Mesendoderm (in vitro differentiated cells): ENCODE measurements around the gene PYHIN1.

Experiments
- DNase-seq: peaks from one replicate; pipeline ENCODE4 v3.0.0; 2013
- H2AK5ac ChIP-seq: 2 replicates; pipeline ENCODE4 v1.6.1; 2013; ENCODE audit warnings: low read length, inconsistent platforms
- H2BK120ac ChIP-seq: 2 replicates; pipeline ENCODE4 v1.6.1; 2013; ENCODE audit warnings: low read depth, mild to moderate bottlenecking, low read length, moderate library complexity, mixed read lengths
- H2BK15ac ChIP-seq: replicated peaks from 2 replicates; pipeline ENCODE4 v1.6.1; 2013; ENCODE audit warnings: low read depth, mild to moderate bottlenecking, moderate library complexity
- H2BK5ac ChIP-seq: 2 replicates; pipeline ENCODE4 v1.6.1; 2013; ENCODE audit warnings: low read length, inconsistent platforms
- H3K18ac ChIP-seq: 2 replicates; pipeline ENCODE4 v1.6.1; 2013; ENCODE audit warnings: mild to moderate bottlenecking, low read length, mixed read lengths
- H3K23ac ChIP-seq: one replicate; pipeline ENCODE4 v1.6.1; 2013; ENCODE audit warnings: low read length
- H3K27ac ChIP-seq: 2 replicates; pipeline ENCODE4 v1.5.1; 2013; ENCODE audit warnings: low read depth, mild to moderate bottlenecking, inconsistent platforms, low read length, moderate library complexity
- H3K27me3 ChIP-seq: 2 replicates; pipeline ENCODE4 v1.6.1; 2013; ENCODE audit warnings: low read length, control low read depth, mild to moderate bottlenecking, inconsistent platforms; ENCODE audit not compliant: insufficient read depth, poor library complexity
- H3K36me3 ChIP-seq: 2 replicates; pipeline ENCODE4 v1.6.1; 2013; ENCODE audit warnings: low read length, inconsistent platforms; ENCODE audit not compliant: control insufficient read depth, insufficient read depth
- H3K4ac ChIP-seq: one replicate; pipeline ENCODE4 v1.6.1; 2013; ENCODE audit warnings: low read depth, mild to moderate bottlenecking, low read length, moderate library complexity
- H3K4me1 ChIP-seq: 2 replicates; pipeline ENCODE4 v1.6.1; 2013; ENCODE audit warnings: low read depth, low read length, inconsistent platforms; ENCODE audit not compliant: control insufficient read depth
- H3K4me2 ChIP-seq: 2 replicates; pipeline ENCODE4 v1.6.1; 2013; ENCODE audit warnings: low read length
- H3K4me3 ChIP-seq: 2 replicates; pipeline ENCODE4 v1.5.1; 2013; ENCODE audit warnings: mild to moderate bottlenecking, low read length
- H3K56ac ChIP-seq: one replicate; pipeline ENCODE4 v1.6.1; 2013; ENCODE audit warnings: low read length
- H3K79me1 ChIP-seq: 2 replicates; pipeline ENCODE4 v1.6.1; 2013; ENCODE audit warnings: low read length, inconsistent platforms
- H3K79me2 ChIP-seq: 2 replicates; pipeline ENCODE4 v1.6.1; 2013; ENCODE audit warnings: mild to moderate bottlenecking, low read length; ENCODE audit not compliant: control insufficient read depth, insufficient read depth
- H3K9ac ChIP-seq: 2 replicates; pipeline ENCODE4 v1.6.1; 2013; ENCODE audit warnings: low read length, inconsistent platforms
- H4K5ac ChIP-seq: one replicate; pipeline ENCODE4 v1.6.1; 2013; ENCODE audit warnings: low read length
- H4K8ac ChIP-seq: one replicate; pipeline ENCODE4 v1.6.1; 2013; ENCODE audit warnings: low read depth, mild to moderate bottlenecking, control low read depth, low read length, moderate library complexity
- WGBS: extraction: QIAGEN DNeasy Blood & Tissue Kit; methylation state at CpG from one replicate; pipeline ENCODE4 v1.1.7; 2013; ENCODE audit warnings: low lambda C conversion rate, missing lambda C conversion rate; ENCODE audit not compliant: insufficient coverage; ENCODE audit errors: extremely low coverage; 5-methylcytosine and 5-hydroxymethylcytosine counted together

Gene PYHIN1

DNA sequence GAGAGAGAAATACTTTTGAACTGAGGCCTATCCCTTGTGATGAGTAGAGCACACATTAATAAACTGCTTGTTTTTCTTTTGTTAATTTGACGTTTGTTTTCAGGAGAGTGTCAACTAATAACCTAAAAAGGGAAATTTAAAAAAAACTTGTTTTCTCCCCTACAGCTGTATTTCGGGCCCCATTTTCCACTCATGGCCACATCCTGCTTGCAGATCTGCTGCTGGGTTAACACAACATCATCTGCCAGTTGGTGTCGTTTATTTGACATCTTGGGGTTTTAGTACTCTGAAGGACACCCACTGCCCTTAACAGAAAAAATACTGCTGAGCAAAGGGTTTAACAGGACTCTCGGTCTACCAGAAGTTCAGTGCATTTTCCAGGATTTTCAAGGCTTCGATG is 848 bp upstream of the PYHIN1 start:
- no peak overlapping the region for H3K27ac ChIP-seq
- H3K4me3 ChIP-seq, result no peak overlapping the region
- H3K79me2 ChIP-seq, result no peaks in the 10 kb centered on the region
- H3K27me3 ChIP-seq, result no peaks in the 10 kb centered on the region
- no peak overlapping the region for H3K23ac ChIP-seq
- no CpG with 5 or more reads among the region's 5 CpGs for WGBS
- H3K18ac ChIP-seq, result no peak overlapping the region
- H3K79me1 ChIP-seq, result no peaks in the 10 kb centered on the region
- no peak overlapping the region for H2BK120ac ChIP-seq
- H4K8ac ChIP-seq, result no peak overlapping the region
- no peak overlapping the region for H2AK5ac ChIP-seq
- no peak overlapping the region for H4K5ac ChIP-seq
- no peaks in the 10 kb centered on the region for H3K4me1 ChIP-seq
- H3K4me2 ChIP-seq, result no peak overlapping the region
- no peak overlapping the region for H2BK5ac ChIP-seq
- no peak overlapping the region for H3K4ac ChIP-seq
- H3K56ac ChIP-seq, result no peak overlapping the region
- no peak overlapping the region for H3K9ac ChIP-seq
- H2BK15ac ChIP-seq, result no peak overlapping the region
- no peaks in the 10 kb centered on the region for H3K36me3 ChIP-seq
- DNase-seq, result no peak

DNA sequence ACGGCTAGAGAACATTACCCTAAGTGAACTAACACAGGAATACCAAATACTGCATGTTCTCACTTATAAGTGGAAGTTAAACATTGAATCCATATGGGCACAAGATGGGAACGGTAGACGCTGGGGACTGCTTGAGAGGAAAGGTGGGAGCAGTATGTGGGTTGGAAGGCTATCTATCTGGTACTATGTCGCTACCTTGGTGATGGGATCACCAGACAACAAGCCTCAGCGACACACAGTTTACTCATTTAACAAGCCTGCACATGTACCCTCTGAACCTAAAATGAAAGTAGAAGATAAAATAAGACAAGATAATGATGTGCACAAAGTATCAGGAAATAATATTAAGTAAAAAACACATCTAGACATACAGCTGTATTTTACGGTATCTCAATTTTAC is 819 bp downstream of the PYHIN1 start:
- no peak overlapping the region for H4K8ac ChIP-seq
- H3K4me3 ChIP-seq, result no peak overlapping the region
- H3K4ac ChIP-seq, result no peak overlapping the region
- no peak overlapping the region for H3K27ac ChIP-seq
- no peak overlapping the region for H3K23ac ChIP-seq
- WGBS, result no CpG with 5 or more reads among the region's 6 CpGs
- no peaks in the 10 kb centered on the region for H3K4me1 ChIP-seq
- H2BK5ac ChIP-seq, result no peak overlapping the region
- no peak overlapping the region for H2BK15ac ChIP-seq
- H3K27me3 ChIP-seq, result no peaks in the 10 kb centered on the region
- no peak for DNase-seq
- H4K5ac ChIP-seq, result no peak overlapping the region
- H2BK120ac ChIP-seq, result no peak overlapping the region
- H3K79me2 ChIP-seq, result no peaks in the 10 kb centered on the region
- H3K56ac ChIP-seq, result no peak overlapping the region
- H3K9ac ChIP-seq, result no peak overlapping the region
- no peak overlapping the region for H3K4me2 ChIP-seq
- H3K18ac ChIP-seq, result no peak overlapping the region
- H2AK5ac ChIP-seq, result no peak overlapping the region
- H3K79me1 ChIP-seq, result no peaks in the 10 kb centered on the region
- H3K36me3 ChIP-seq, result no peaks in the 10 kb centered on the region

DNA sequence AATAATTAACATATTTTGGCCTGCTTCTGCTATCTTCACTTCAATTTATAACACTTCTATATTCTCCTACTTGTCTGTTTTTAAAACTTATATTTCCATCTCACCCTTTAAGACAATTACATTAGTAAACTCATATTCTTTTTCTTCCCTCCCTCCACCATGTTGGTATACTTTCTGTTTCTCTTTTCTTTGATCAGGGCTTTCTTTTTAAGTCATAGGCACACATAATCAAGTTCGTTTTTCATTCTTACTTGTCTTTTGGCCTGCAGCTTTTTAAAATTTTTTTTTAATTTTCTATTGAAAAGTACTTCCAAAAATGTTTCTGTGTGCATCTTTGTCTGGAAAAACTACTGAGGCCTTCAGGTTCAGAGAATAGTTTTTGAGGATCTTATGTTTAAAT is 2.3 kb downstream of the PYHIN1 start:
- Histone ChIP-seq H3K79me1 (no peaks in the 10 kb centered on the region), H3K23ac (no peak overlapping the region), H3K9ac (no peak overlapping the region), H2BK15ac (no peak overlapping the region), H3K79me2 (no peaks in the 10 kb centered on the region), H3K27me3 (no peaks in the 10 kb centered on the region), H4K8ac (no peak overlapping the region), H3K27ac (no peak overlapping the region), H4K5ac (no peak overlapping the region), H2BK120ac (no peak overlapping the region), H3K4me1 (no peaks in the 10 kb centered on the region), H2AK5ac (no peak overlapping the region), H3K4ac (no peak overlapping the region), H3K56ac (no peak overlapping the region), H3K18ac (no peak overlapping the region), H2BK5ac (no peak overlapping the region), H3K36me3 (no peaks in the 10 kb centered on the region), H3K4me3 (no peak overlapping the region), H3K4me2 (no peak overlapping the region)
- no peak for DNase-seq
- WGBS, result no CpG with 5 or more reads among the region's 1 CpG

DNA sequence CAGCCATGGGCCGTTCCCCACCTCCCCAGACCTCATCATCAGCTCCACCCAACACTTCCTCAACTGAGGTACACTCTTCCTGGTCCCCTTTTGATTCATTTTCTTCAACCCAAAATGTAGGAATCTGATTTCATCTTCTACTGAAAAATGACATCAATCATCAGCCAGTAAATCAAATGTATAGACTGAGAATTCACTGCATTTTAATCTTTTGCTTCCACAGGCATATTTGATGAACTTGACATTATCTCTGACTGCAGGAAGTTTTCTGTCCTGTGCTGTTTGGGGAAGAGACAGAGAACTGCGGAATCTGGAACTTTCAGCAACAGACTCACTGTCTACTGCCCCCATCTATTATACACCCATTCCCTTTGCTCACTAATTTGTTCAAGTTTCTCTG is 7.8 kb downstream of the PYHIN1 start:
- Histone ChIP-seq H2BK15ac (no peak overlapping the region), H3K27ac (no peak overlapping the region), H2AK5ac (no peak overlapping the region), H3K23ac (no peak overlapping the region), H3K4me2 (no peak overlapping the region), H2BK120ac (no peak overlapping the region), H3K4me3 (no peak overlapping the region), H4K8ac (no peak overlapping the region), H3K27me3 (no peaks in the 10 kb centered on the region), H3K79me1 (no peaks in the 10 kb centered on the region), H3K4ac (no peak overlapping the region), H3K9ac (no peak overlapping the region), H3K36me3 (no peaks in the 10 kb centered on the region), H3K56ac (no peak overlapping the region), H3K18ac (no peak overlapping the region), H2BK5ac (no peak overlapping the region), H3K4me1 (no peaks in the 10 kb centered on the region), H3K79me2 (no peaks in the 10 kb centered on the region), H4K5ac (no peak overlapping the region)
- no peak for DNase-seq
- WGBS, result no CpG with 5 or more reads among the region's 2 CpGs

DNA sequence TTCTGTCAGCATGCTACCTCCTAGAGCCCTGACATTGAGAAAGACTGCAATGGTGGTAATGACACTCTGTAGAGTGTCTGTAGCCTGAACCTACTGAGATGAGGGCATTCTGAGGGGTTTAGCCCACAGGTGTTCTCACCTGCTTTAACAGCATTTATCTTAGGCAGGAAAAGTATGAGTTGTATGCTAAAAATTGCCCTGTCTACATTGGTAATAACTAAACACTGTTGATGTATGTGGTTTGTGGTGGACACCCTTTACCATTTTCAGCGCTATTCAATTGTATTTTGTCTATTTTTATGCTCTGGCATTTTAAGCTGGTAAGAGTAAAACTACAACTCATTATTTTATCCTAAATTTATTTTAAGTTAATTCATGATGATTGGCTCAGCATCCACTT is 10.0 kb downstream of the PYHIN1 start:
- Histone ChIP-seq H3K4me2 (no peak overlapping the region), H3K4me3 (no peak overlapping the region), H3K56ac (no peak overlapping the region), H3K23ac (no peak overlapping the region), H3K36me3 (no peaks in the 10 kb centered on the region), H4K8ac (no peak overlapping the region), H3K79me1 (no peaks in the 10 kb centered on the region), H3K9ac (no peak overlapping the region), H3K79me2 (no peaks in the 10 kb centered on the region), H3K27ac (no peak overlapping the region), H4K5ac (no peak overlapping the region), H2BK5ac (no peak overlapping the region), H3K4me1 (no peaks in the 10 kb centered on the region), H3K4ac (no peak overlapping the region), H3K27me3 (no peaks in the 10 kb centered on the region), H2AK5ac (no peak overlapping the region), H2BK15ac (no peak overlapping the region), H3K18ac (no peak overlapping the region), H2BK120ac (no peak overlapping the region)
- no peak for DNase-seq
- WGBS, result no CpG with 5 or more reads among the region's 1 CpG

DNA sequence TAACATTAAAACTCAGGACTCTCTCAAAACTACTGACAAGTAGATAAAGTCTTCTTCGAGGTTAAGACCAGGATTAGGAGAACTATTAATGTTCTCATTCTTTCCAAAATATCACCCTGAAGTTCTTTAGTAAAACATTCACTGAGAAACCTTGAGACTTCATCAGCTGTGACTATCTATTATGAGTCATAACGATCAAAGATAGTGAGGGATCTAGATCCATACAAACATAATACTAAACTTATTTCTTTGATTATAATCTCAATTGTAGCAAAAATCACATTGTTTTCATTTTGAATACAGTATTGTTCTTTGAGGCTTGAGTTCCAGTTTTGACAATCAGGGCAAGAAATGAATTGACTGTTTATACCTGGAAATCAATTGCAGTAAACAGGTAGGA is 11.1 kb downstream of the PYHIN1 start:
- H3K27me3 ChIP-seq, result no peaks in the 10 kb centered on the region
- H3K4me2 ChIP-seq, result no peak overlapping the region
- no peak overlapping the region for H3K23ac ChIP-seq
- H3K36me3 ChIP-seq, result no peaks in the 10 kb centered on the region
- H4K8ac ChIP-seq, result no peak overlapping the region
- no peak overlapping the region for H2BK5ac ChIP-seq
- H2BK120ac ChIP-seq, result no peak overlapping the region
- no peak overlapping the region for H3K4me3 ChIP-seq
- no peak overlapping the region for H4K5ac ChIP-seq
- H3K27ac ChIP-seq, result no peak overlapping the region
- no peak overlapping the region for H3K56ac ChIP-seq
- H3K18ac ChIP-seq, result no peak overlapping the region
- H3K4ac ChIP-seq, result no peak overlapping the region
- no peaks in the 10 kb centered on the region for H3K4me1 ChIP-seq
- DNase-seq, result no peak
- no peak overlapping the region for H2AK5ac ChIP-seq
- no peaks in the 10 kb centered on the region for H3K79me2 ChIP-seq
- H3K79me1 ChIP-seq, result no peaks in the 10 kb centered on the region
- H3K9ac ChIP-seq, result no peak overlapping the region
- no peak overlapping the region for H2BK15ac ChIP-seq
- WGBS, result no CpG with 5 or more reads among the region's 2 CpGs
